Right renal pelvis (tissue), 4 donors: Measurements from ENCODE around the gene PTPRO. TPM values are rescaled to one million over a fixed set of nuclear protein-coding genes. Genes with fewer than 3 reads are reported as not detected.
"Not testable (repeated sequence)": the region's sequence is repeated elsewhere in the genome, so short reads cannot be mapped to it uniquely, and the experiment has no call there.

Source experiments
- DNase-seq, 4 donors: peaks; one replicate each; pipeline ENCODE4 v3.0.0-alpha.2; 2013; ENCODE audit warnings: low read depth in 4 of 4, low spot score in 3 of 4, missing footprints in 1 of 4
- polyA plus RNA-seq, 4 donors: library from polyadenylated mRNA; unstranded; fragments of 120-200 nt; gene quantifications; one replicate each; pipeline ENCODE4 v1.2.1, GENCODE V29; 2013; ENCODE audit not compliant: insufficient read length in 4 of 4

Gene PTPRO
- polyA plus RNA-seq, 4 donors = 198 to 277 (median 259) TPM

DNA sequence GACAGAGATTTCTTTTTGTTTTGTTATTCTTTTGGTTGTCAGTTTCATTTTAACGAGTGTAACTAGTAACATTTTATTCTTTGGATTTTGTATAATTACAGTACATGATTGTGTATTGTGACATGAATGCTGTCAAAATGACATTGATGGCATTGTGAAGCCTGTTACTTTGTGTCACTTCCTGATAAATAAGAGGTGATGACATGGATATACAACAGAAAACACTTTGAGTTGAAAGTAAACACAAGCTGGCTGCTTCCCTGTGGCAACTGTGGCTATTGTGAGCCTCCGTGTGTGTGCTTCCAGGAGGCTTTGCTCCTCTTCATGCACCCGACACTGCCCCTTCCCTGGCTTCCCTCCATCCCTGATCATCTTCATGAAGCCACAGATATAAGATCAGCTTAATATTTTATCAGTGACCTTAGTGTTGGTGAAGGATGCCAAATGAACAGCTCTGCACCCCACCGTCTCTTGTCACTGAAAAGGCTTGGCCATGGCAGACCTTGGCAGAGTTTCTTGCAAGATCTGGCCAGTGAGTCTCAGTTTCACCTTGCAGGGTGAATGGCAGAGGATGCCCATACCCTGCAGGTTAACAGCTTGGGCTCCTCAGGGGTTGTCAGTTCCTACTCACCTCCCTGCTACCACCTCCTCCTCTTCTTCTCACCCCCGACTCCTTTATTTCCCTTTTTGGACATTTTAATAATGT is 275.0 kb downstream of the PTPRO start:
- no peak for DNase-seq

DNA sequence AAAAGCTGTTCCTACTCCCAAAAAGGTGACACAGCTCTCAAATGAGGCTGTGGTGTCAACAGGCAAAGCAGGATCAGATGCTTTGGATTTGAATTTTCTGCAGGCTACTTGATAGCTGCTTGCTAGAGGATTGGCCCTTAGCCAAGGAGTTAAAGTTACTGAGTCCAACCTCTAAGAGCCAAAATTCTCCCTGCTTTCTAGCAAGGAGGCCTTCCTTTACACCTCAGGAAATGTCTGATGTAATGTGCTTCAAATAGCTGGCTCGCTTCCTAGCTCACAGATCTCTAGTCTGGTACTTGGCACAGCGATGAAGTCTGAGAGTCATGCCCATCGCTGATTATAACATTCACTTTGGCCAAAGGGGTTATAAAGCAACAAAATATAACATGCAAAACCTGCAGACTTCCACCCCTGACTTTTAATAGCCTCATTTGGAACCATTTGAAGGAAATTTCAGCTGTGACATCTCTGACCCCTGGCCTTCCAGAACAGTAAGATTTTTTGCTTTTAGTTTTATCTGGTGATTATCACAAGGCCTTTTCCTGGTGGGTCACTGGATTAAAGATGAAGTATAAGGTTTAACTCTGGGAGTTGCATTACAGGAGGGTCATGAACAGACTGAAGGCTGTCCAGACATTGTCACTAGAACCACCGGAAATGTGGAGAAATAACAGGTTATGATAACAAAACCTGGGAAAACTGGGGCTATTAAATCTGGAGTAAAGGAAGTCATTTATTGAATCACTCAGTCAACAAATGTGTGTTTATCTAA is 277.1 kb downstream of the PTPRO start:
- peak in 1 of 4 donors; percentile 45 for DNase-seq

DNA sequence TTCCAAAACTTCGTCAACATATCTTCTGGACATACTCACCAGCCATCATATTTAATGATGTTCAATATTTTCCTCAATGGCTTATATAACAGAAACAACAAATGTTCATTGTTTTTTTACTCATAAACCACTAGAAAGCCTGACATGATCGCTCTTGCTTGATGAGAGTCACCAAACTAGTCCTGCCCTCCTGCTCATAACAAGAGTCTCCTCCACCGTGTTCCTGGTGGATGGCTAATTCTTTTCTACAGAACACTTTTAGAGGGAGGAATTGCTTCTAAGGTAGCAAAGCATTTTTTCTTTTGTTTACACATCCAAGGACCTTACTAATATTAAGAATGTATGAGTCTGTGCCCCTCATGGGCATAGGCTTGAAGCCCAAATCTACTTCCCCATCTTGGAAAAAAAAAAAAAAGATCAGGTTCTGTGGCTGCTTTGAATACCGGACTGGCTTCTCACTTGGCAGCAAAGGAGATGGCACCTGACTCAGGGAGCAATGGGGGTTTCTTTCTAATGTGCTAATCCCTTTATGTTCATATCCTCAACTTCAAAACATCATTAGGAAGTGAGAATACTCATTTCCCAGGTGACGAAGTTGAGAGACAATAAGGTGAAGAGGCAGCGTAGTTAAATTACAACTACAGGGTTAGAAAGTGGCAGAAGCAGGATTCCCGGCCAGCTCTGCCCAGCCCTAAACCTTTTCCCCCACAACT is 278.1 kb downstream of the PTPRO start:
- no peak for DNase-seq

DNA sequence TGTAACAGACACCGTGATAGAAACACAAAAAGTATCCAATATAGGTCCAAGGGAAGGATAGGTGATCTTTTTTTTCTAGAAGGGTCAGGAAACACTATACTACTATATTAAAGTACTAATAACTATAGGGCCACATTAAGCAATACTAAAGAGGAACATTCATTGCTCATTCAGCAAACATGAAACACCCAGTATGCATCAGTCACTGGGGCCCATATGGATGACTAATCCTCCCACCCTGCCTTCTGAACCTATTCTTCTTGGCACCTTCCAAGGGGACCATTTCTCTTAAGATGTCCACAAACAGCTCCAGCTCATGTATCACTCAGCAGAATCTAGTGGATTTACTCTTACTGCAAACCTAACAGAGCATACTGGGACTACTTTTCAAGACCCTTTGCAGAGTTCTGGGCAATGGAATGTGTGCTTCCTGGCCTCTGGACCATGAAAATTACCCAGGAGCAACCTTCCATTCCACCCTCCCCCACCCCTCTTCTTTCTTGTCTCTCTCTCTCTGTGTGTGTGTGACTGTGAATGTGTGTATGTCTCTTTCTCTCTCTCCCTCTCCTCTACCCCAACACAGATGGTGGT is 279.0 kb downstream of the PTPRO start:
- DNase-seq = no peak

- DNase-seq = no peak
These were observed 279.9 kb downstream of the PTPRO start for GRCh38 chr12:15602051-15602672.

DNA sequence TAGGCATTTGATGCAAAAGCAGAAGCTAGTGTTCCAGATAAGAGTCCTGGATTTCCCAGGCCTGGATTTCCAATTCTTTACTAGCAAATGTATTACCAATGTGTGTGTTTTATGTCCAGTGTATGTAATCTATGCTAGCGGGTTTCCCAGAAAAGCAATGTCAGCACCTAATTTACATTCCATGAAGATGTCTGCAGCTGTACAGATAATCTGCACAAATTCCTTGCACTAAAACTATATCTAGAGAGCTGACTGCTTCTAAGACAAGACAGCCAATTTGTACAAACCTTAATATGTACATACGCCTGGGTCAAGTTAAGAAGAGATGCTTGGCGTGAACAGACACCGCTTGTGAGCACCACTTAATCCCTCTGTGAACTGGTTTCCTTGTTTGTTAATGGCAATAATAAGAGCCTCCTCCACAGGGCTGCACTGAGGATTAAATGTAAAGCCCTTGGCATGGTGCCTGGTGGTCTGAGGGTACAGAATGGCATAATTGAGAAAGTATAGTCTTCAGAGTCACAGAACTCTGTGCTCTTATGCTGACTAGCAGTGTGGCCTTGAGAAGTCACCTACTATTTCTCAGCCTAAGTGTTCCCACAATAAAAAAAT is 281.3 kb downstream of the PTPRO start:
- DNase-seq = no peak

- DNase-seq = no peak
These were observed 283.7 kb downstream of the PTPRO start for GRCh38 chr12:15605881-15606590.

GRCh38 chr12:15608406-15608805 is 286.1 kb downstream of the PTPRO start:
- DNase-seq = no peak

DNA sequence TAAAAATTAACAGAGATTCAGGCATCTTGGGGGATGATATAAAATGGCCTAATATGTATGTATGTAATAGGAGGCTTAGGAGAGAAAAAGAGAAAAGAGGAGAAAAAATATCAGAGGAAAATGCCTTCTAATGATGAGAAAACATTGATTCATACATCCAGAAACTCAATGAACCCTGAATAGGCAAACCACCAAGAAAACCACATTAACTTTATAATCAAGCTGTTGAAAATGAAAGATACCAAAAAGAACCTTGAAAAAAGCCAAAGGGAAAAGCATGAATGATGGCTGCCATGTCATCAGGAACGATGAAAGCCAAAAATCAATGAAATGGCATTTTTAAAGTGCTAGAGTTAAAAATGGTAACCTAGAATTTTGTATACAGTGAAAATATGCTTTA is 286.6 kb downstream of the PTPRO start:
- no peak for DNase-seq

- no peak for DNase-seq
These were observed 291.7 kb downstream of the PTPRO start for GRCh38 chr12:15613981-15614380.

DNA sequence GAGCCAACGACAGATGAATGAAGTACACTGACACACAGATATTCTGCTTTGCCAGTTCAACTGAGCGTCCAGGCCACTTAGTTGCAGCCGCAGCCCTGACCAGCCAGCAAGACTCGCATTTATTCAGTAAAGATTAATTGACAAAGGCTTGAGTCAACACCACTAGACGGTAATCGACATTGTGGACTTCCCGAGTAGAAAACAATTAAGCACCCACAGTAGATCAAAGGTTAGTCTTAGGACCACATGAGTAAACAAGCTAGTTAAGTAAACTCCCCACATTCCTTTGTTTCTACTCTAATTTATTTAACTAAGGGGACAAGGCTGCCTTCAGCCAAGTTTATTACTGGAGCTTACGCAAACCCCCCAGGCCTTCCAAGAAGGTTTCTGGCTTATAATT is 294.2 kb downstream of the PTPRO start:
- DNase-seq = not testable (repeated sequence)

DNA sequence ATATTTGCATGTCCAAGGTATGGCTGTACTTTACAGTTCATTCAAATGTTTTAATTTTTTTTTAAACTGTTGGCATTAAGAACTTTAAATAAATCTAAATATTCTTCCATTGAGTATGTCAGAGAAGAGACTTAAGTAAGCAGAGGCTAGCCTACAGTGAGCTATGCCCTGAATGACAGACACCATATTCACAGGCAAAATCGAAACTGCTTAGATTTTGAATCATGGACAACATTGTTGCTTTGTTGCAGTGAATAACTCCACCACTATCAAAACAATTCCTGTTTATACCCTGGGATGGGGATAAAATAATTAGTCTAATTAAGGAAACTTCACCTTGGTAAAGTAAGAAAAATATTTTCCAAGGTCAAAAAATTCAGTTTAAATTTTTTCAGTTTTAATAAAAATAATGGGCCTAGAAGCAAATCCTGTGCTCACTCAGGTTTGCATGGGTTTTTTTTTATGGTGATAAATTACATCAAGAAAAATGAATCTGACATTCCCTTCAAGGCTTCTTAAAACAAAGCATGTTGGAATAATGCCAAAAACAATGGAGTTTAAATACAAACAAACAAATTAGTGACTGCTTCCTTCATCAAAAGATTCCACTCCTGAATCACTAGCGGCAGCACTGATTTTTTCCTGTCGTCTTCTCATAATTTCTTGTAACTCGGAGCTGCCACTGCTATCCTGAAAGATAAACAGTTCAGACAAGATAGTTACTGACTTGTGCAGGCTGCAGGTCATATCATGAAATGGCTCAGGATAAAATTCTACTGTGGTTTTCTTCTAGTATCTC is 298.6 kb downstream of the PTPRO start:
- no peak for DNase-seq

DNA sequence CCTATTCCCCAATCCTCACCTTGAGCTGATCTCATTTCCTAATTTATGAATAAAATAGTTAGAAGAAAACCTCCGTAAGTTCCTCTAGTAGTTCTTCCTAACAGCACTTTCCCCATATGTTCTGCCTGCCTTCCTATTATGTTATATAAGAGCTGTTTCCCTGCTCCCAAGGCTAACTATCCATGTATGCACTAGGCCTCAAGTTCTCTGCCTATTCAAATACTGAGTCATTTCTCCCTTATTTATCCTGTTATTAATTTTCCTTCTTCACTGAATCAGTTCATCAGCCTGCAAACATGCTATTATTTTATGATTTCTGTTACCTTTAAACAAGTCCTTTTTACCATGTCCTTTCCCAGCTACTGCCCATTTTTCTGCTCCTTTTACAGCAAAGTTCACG is 302.8 kb downstream of the PTPRO start:
- no peak for DNase-seq

- DNase-seq = no peak
These were observed 306.0 kb downstream of the PTPRO start for GRCh38 chr12:15627995-15628945.

- no peak for DNase-seq
These were observed 306.8 kb downstream of the PTPRO start for GRCh38 chr12:15629108-15629507.

GRCh38 chr12:15629761-15630160 is 307.5 kb downstream of the PTPRO start:
- no peak for DNase-seq

DNA sequence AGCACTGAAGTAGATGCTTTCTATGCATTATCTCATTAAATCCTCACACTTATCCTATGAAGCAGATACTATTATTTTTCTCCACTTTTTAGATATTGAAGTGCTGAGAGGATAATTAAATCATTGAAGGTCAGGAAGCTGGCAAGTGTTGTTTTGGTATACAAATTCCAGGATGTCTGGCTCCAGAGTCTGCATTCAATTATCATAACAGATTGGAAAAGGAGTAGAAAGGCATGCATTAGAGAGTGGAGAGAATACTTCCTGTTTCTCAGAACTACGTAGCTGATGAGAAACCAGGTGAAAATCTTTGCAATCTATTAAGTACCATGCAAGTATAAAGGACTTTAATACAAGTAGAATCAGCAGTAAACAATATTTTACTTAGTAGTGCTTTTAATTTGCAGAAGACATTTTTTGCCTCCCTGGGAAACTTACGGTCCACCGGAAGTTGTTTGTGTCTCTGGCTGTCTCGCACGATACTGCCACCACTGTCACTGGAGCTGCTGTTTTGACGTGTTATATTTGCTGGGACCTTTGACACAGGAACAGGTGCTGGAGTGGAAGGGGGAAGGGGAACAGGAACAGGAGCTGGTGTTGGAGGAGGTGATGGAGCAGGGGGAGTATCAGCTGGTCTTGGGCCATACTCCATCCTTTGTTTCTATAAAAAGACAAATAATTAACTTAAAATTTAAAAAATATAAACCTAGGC is 308.9 kb downstream of the PTPRO start:
- DNase-seq = no peak
